Activated naive CD8-positive, alpha-beta T cell treated with anti-CD3 and anti-CD28 coated beads for 36 hours (primary cell): Measurements from ENCODE around the gene EQTN. TPM values are rescaled to one million over a fixed set of nuclear protein-coding genes. Genes with fewer than 3 reads are reported as not detected.

ENCODE experiments used
- DNase-seq: peaks from one replicate; pipeline ENCODE4 v3.0.0; 2021
- H3K27ac Mint-ChIP-seq: one replicate; pipeline ENCODE4 v1.8.0; 2022; ENCODE audit warnings: mild to moderate bottlenecking, moderate library complexity, mixed read lengths
- H3K27me3 Mint-ChIP-seq: one replicate; pipeline ENCODE4 v1.8.0; 2022; ENCODE audit warnings: mild to moderate bottlenecking, mixed read lengths
- H3K36me3 Mint-ChIP-seq: one replicate; pipeline ENCODE4 v1.8.0; 2021; ENCODE audit warnings: mild to moderate bottlenecking, mixed read lengths
- H3K4me1 Mint-ChIP-seq: one replicate; pipeline ENCODE4 v1.8.0; 2021; ENCODE audit warnings: mixed read lengths
- H3K4me3 Mint-ChIP-seq: one replicate; pipeline ENCODE4 v1.8.0; 2022; ENCODE audit warnings: mild to moderate bottlenecking, moderate library complexity, mixed read lengths
- H3K9me3 Mint-ChIP-seq: one replicate; pipeline ENCODE4 v1.8.0; 2022; ENCODE audit warnings: mixed read lengths
- total RNA-seq, 2 experiments: library from RNA; stranded (reverse); gene quantifications; one replicate each; pipeline ENCODE4 v1.2.3, GENCODE V29; 2021

EQTN gene
- total RNA-seq: not detected

GRCh38 chr9:27297050-27297449, at the start of gene EQTN:
TSS of gene EQTN (minus strand) at chr9:27297150. CDS start at chr9:27297055, 95 bp downstream.
- H3K36me3 Mint-ChIP-seq: no peaks in the 10 kb centered on the region
- H3K4me3 Mint-ChIP-seq: no peak within 1 kb of the TSS
- peaks cover 13% of the 10 kb centered on the region for H3K27me3 Mint-ChIP-seq

GRCh38 chr9:27344776-27345175, 47.8 kb upstream of the EQTN start:
- H3K27ac Mint-ChIP-seq: no peak overlapping the region
- H3K36me3 Mint-ChIP-seq: peaks cover 1% of the 10 kb centered on the region
- no peaks in the 10 kb centered on the region for H3K27me3 Mint-ChIP-seq
- DNase-seq: no peak
- H3K4me1 Mint-ChIP-seq: peaks cover 5% of the 10 kb centered on the region
- no peaks in the 10 kb centered on the region for H3K9me3 Mint-ChIP-seq
- H3K4me3 Mint-ChIP-seq: no peak overlapping the region

More at GRCh38 chr9:27297050-27297449, at the start of gene EQTN:
- Mint-ChIP-seq H3K4me1 (no peaks in the 10 kb centered on the region), H3K9me3 (no peaks in the 10 kb centered on the region), H3K27ac (no peak within 1 kb of the TSS)
- no peak for DNase-seq

GRCh38 chr9:27341545-27342294, 44.8 kb upstream of the EQTN start:
- H3K4me3 Mint-ChIP-seq: no peak overlapping the region
- no peak overlapping the region for H3K27ac Mint-ChIP-seq

GRCh38 chr9:27340961-27341511, 44.1 kb upstream of the EQTN start:
- DNase-seq: no peak
- no peak overlapping the region for H3K4me3 Mint-ChIP-seq
- H3K27ac Mint-ChIP-seq: no peak overlapping the region
- no peaks in the 10 kb centered on the region for H3K36me3 Mint-ChIP-seq
- peaks cover 2% of the 10 kb centered on the region for H3K4me1 Mint-ChIP-seq
- no peaks in the 10 kb centered on the region for H3K27me3 Mint-ChIP-seq
- H3K9me3 Mint-ChIP-seq: no peaks in the 10 kb centered on the region

More at GRCh38 chr9:27341545-27342294, 44.8 kb upstream of the EQTN start:
- H3K9me3 Mint-ChIP-seq: no peaks in the 10 kb centered on the region
- no peak for DNase-seq
- no peaks in the 10 kb centered on the region for H3K27me3 Mint-ChIP-seq
- H3K4me1 Mint-ChIP-seq: peaks cover 2% of the 10 kb centered on the region
- H3K36me3 Mint-ChIP-seq: no peaks in the 10 kb centered on the region

- H3K27me3 Mint-ChIP-seq: no peaks in the 10 kb centered on the region
- H3K36me3 Mint-ChIP-seq: no peaks in the 10 kb centered on the region
- H3K27ac Mint-ChIP-seq: no peak overlapping the region
- DNase-seq: no peak
- H3K4me1 Mint-ChIP-seq: peaks cover 2% of the 10 kb centered on the region
- H3K9me3 Mint-ChIP-seq: no peaks in the 10 kb centered on the region
- no peak overlapping the region for H3K4me3 Mint-ChIP-seq
Observed at GRCh38 chr9:27340285-27340674, 43.3 kb upstream of the EQTN start.

- H3K4me1 Mint-ChIP-seq: peaks cover 2% of the 10 kb centered on the region
- DNase-seq: no peak
- H3K36me3 Mint-ChIP-seq: no peaks in the 10 kb centered on the region
- no peak overlapping the region for H3K27ac Mint-ChIP-seq
- no peaks in the 10 kb centered on the region for H3K27me3 Mint-ChIP-seq
- no peaks in the 10 kb centered on the region for H3K9me3 Mint-ChIP-seq
- no peak overlapping the region for H3K4me3 Mint-ChIP-seq
Observed at GRCh38 chr9:27339661-27340284, 42.8 kb upstream of the EQTN start.

- Mint-ChIP-seq H3K4me3 (no peak overlapping the region), H3K4me1 (peaks cover 2% of the 10 kb centered on the region), H3K9me3 (no peaks in the 10 kb centered on the region), H3K27me3 (peaks cover 4% of the 10 kb centered on the region), H3K36me3 (no peaks in the 10 kb centered on the region), H3K27ac (no peak overlapping the region)
- no peak for DNase-seq
Observed at GRCh38 chr9:27338527-27338903, 41.6 kb upstream of the EQTN start.

GRCh38 chr9:27337833-27338526, 41.0 kb upstream of the EQTN start:
- Mint-ChIP-seq H3K36me3 (no peaks in the 10 kb centered on the region), H3K4me1 (peaks cover 2% of the 10 kb centered on the region), H3K4me3 (no peak overlapping the region), H3K27me3 (peaks cover 4% of the 10 kb centered on the region), H3K27ac (no peak overlapping the region), H3K9me3 (no peaks in the 10 kb centered on the region)
- no peak for DNase-seq

GRCh38 chr9:27337236-27337635, 40.3 kb upstream of the EQTN start:
- no peak overlapping the region for H3K4me3 Mint-ChIP-seq

GRCh38 chr9:27336829-27337228, 39.9 kb upstream of the EQTN start:
- Mint-ChIP-seq H3K27ac (no peak overlapping the region), H3K9me3 (no peaks in the 10 kb centered on the region), H3K27me3 (peaks cover 4% of the 10 kb centered on the region), H3K4me1 (peaks cover 2% of the 10 kb centered on the region), H3K36me3 (no peaks in the 10 kb centered on the region), H3K4me3 (no peak overlapping the region)
- no peak for DNase-seq

More at GRCh38 chr9:27337236-27337635, 40.3 kb upstream of the EQTN start:
- Mint-ChIP-seq H3K27me3 (peaks cover 4% of the 10 kb centered on the region), H3K4me1 (peaks cover 2% of the 10 kb centered on the region), H3K27ac (no peak overlapping the region), H3K36me3 (no peaks in the 10 kb centered on the region), H3K9me3 (no peaks in the 10 kb centered on the region)
- no peak for DNase-seq

GRCh38 chr9:27336126-27336525, 39.2 kb upstream of the EQTN start:
- Mint-ChIP-seq H3K4me3 (no peak overlapping the region), H3K36me3 (no peaks in the 10 kb centered on the region), H3K4me1 (peaks cover 2% of the 10 kb centered on the region), H3K9me3 (no peaks in the 10 kb centered on the region), H3K27ac (no peak overlapping the region), H3K27me3 (peaks cover 4% of the 10 kb centered on the region)
- no peak for DNase-seq

GRCh38 chr9:27335075-27335474, 38.1 kb upstream of the EQTN start:
- Mint-ChIP-seq H3K9me3 (no peaks in the 10 kb centered on the region), H3K4me3 (no peak overlapping the region)

GRCh38 chr9:27333241-27334052, 36.5 kb upstream of the EQTN start:
- H3K4me1 Mint-ChIP-seq: peaks cover 2% of the 10 kb centered on the region
- no peaks in the 10 kb centered on the region for H3K36me3 Mint-ChIP-seq
- H3K4me3 Mint-ChIP-seq: no peak overlapping the region
- peaks cover 4% of the 10 kb centered on the region for H3K27me3 Mint-ChIP-seq
- H3K9me3 Mint-ChIP-seq: no peaks in the 10 kb centered on the region
- peak; percentile 35 for DNase-seq
- no peak overlapping the region for H3K27ac Mint-ChIP-seq

More at GRCh38 chr9:27335075-27335474, 38.1 kb upstream of the EQTN start:
- Mint-ChIP-seq H3K27ac (no peak overlapping the region), H3K27me3 (peaks cover 4% of the 10 kb centered on the region), H3K36me3 (no peaks in the 10 kb centered on the region), H3K4me1 (peaks cover 2% of the 10 kb centered on the region)
- no peak for DNase-seq

- no peaks in the 10 kb centered on the region for H3K4me1 Mint-ChIP-seq
- H3K27me3 Mint-ChIP-seq: peaks cover 4% of the 10 kb centered on the region
- DNase-seq: no peak
- no peak overlapping the region for H3K27ac Mint-ChIP-seq
- H3K9me3 Mint-ChIP-seq: no peaks in the 10 kb centered on the region
- no peaks in the 10 kb centered on the region for H3K36me3 Mint-ChIP-seq
- H3K4me3 Mint-ChIP-seq: no peak overlapping the region
Observed at GRCh38 chr9:27331393-27331792, 34.4 kb upstream of the EQTN start.
